VCaP (cell line): ENCODE measurements around the gene ZNF575.

Experiments used
- H3K27ac ChIP-seq: fragments of 450-650 bp; 2 replicates; pipeline ENCODE4 v1.5.1; 2017
- TF ChIP-seq, protein P1 (sequence below): fragments of 450-650 bp; conservative IDR thresholded peaks from 2 replicates; pipeline ENCODE4 v1.5.1; 2017; ENCODE audit warnings: mild to moderate bottlenecking, moderate library complexity

The ZNF575 gene

DNA sequence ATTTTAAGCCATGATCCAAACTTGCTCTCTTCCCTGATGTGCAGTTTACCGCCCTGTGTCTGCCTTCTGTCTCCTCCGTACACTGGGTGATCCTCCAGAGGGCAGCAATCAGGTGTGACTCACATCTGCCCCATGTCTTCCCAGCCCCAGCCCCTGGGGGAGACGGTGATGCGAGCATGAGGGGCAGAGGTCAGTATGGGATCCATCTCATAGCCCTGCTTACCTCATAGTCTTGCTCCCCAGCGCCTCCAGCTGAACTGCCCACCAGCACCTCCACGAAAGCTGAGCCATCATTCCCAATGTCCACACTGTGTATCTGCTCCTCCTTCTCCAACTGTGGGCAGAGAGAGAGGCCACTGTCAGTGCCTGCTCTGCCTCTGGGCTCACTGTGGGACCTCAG is 27.7 kb downstream of the ZNF575 start:
- H3K27ac ChIP-seq, result no peak overlapping the region
- TF ChIP-seq, protein P1, sequence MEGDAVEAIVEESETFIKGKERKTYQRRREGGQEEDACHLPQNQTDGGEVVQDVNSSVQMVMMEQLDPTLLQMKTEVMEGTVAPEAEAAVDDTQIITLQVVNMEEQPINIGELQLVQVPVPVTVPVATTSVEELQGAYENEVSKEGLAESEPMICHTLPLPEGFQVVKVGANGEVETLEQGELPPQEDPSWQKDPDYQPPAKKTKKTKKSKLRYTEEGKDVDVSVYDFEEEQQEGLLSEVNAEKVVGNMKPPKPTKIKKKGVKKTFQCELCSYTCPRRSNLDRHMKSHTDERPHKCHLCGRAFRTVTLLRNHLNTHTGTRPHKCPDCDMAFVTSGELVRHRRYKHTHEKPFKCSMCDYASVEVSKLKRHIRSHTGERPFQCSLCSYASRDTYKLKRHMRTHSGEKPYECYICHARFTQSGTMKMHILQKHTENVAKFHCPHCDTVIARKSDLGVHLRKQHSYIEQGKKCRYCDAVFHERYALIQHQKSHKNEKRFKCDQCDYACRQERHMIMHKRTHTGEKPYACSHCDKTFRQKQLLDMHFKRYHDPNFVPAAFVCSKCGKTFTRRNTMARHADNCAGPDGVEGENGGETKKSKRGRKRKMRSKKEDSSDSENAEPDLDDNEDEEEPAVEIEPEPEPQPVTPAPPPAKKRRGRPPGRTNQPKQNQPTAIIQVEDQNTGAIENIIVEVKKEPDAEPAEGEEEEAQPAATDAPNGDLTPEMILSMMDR, result no peak; the same call in 1 of the 2 replicates

DNA sequence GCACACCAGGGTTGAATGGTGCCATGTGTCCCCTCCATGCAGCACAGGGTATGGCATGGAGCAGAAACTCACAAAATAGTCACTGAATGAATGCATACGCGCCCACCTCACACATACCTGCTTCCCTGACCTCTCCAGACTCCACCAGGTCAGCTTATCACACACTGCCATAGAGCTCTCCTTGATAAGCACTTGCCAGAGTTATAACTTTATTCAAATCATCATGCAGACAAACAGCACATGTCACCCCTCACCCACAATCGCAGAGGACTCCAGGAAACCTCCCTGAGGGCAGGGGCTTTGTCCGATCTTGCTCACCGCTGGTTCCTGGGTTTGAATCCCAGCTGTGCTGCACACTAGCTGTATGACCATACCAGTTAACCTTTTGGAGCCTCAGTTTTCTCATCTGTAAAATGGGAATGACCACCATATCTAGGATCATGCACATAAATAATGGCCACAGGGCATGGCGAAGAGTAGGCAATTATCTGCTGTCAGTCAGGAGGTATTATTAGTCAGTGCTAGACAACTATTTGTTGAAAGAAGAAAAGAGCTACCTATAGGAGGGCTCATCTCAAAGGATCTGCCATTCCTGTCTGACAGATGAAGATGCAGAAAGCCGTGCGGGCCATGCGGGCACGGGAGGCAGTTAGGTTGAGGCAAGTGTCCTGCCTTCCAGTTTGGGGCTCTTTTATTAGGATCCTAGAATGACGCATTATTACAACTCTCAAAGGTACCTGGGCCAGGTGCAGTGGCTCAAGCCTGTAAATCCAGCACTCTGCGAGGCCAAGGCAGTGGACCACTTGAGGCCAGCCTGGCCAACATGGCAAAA is 28.4 kb downstream of the ZNF575 start:
- TF ChIP-seq, protein P1, result no peak
- H3K27ac ChIP-seq, result no peak overlapping the region

DNA sequence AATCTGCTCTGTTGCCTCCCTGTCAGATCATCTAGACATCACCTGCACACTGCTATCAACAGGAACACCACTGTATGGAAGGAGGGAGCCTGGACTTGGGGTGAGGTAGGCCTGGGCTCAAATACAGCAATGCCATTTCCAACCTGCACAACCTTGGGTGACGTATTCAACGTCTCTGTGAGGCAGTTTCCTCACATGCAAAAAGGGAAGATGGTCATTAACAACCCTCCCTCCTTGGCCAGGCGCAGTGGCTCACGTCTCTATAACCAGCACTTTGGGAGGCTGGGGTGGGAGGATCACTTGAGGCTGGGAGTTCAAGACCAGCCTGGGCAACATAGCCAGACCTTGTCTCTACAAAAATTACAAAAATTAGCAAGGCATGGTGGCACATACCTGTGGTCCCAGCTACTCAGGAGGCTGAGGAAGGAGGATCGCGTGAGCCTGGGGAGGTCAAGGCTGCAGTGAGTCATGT is 29.3 kb downstream of the ZNF575 start:
- TF ChIP-seq, protein P1, result no peak
- no peak overlapping the region for H3K27ac ChIP-seq

DNA sequence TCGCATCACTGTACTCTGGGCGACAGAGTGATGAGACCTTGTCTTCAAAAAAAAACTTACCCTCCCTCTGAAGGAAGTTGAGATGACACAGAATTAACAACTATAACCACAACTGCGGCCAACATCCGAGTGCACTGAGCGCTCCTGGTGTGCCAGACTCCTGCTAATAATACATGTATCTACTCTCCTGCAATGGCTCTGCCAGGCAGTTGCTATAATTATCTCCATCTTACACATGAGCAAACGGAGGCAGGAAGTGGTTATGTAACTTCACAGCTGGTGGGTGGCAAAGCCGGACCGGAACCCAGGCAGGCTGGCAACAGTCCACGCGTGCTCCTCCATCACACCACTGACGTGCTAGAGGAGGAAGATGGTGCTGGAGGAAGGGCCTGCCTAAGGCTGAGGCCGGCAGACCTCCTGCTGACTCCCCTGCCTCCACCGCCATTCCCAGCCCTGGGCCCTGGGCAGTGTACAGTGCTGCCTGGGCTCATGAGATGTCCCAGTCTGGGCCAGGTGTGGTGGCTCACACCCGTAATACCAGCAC is 29.8 kb downstream of the ZNF575 start:
- TF ChIP-seq, protein P1, result no peak
- H3K27ac ChIP-seq, result no peak overlapping the region

DNA sequence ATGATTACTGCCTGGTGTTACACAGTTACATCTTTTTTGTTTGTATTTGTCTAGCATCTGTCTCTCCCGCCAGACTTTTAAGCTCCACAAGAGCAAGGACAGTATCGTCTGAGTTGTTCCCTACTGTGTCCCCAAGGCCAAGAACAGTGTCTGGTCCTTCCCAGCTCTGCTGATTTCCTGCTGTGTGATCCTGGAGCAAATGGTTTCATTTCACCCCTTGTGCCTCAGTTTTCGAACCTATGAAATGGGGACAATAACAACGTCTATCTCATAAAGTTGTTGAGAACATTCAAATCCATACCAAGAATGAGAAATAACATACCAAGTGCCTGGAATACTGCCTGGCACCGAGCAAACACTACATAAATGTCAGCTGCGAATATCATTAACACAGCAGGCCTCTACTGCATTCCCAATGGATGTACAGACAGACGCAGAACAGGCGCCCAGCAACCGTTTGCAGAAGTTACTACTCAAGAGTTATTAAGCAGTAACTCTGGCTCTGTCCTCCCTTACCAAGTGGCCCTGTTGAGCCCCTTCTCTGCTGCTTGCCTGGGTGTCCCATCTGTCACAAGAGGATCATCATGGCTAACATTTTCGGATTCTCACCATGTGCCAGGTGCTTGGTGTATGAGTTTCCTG is 30.9 kb downstream of the ZNF575 start:
- H3K27ac ChIP-seq, result no peak overlapping the region
- TF ChIP-seq, protein P1, result no peak

DNA sequence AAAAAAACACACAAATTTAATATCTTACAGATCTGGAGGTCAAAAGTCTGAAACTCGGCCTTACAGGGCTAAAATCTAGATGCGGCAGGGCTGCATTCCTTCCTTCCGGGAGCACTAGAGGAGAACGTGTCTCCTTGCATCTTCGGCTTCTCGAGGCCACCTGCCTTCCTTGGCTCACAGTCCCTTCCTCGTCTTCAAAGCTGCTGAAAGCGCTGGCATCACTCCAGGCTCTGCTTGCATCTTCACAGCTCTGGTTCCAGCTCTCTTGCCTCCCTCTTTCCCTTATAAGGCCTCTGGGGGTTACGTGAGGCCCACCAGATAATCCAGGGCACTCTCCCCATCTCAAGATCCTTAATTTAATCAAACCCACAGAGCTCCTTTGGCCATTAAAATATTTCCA is 31.8 kb downstream of the ZNF575 start:
- H3K27ac ChIP-seq, result no peak overlapping the region
- TF ChIP-seq, protein P1, result no peak

DNA sequence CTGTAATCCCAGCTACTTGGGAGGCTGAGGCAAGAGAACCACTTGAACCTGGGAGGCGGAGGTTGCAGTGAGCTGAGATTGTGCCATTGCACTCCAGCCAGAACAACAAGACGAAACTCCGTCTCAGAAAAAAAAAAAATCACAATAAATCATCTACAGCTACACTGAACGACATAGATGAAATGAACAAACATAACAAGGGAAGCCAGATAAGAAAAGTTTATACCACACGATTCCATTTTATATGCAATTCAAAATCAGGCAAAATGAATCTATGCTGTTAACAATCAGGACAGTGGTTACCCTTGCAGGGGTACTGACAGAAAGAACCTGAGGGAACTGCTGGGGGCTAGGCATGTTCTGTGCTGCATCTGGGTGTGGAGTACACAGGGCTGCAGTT is 36.7 kb downstream of the ZNF575 start:
- no peak overlapping the region for H3K27ac ChIP-seq
- TF ChIP-seq, protein P1, result no peak
